Measurements from ENCODE around the gene SORCS2.

DNA sequence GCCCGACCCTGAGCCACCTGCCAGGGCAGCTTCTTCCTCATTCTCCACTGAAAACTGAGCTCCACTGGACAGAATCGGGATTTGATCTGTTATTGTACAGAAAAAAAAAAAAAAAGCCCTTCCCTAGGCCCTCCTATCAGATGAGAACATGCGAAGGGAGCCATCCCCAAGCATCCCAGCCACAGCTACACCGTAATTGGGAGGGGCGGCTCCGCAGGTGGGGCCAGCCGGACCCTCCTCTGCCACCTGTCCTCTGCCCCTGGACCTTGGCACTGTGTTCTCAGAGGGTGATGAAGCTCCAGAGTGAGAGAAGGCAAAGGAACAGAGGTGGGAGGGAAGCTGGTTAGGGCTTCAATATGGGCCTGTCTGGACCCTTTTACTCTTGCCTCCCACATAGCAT is 482.4 kb downstream of the SORCS2 start:
- TF ChIP-seq, protein P1, sequence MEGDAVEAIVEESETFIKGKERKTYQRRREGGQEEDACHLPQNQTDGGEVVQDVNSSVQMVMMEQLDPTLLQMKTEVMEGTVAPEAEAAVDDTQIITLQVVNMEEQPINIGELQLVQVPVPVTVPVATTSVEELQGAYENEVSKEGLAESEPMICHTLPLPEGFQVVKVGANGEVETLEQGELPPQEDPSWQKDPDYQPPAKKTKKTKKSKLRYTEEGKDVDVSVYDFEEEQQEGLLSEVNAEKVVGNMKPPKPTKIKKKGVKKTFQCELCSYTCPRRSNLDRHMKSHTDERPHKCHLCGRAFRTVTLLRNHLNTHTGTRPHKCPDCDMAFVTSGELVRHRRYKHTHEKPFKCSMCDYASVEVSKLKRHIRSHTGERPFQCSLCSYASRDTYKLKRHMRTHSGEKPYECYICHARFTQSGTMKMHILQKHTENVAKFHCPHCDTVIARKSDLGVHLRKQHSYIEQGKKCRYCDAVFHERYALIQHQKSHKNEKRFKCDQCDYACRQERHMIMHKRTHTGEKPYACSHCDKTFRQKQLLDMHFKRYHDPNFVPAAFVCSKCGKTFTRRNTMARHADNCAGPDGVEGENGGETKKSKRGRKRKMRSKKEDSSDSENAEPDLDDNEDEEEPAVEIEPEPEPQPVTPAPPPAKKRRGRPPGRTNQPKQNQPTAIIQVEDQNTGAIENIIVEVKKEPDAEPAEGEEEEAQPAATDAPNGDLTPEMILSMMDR (IDR thresholded peaks at IDR 0.05) = no peak
- no peak for TF ChIP-seq POLR2A (IDR thresholded peaks at IDR 0.05)

Measured in breast epithelium (tissue), 3 donors.